NT2/D1 (cell line): ENCODE data around the gene FZR1.

Experiments
- SUZ12 ChIP-seq: IDR thresholded peaks from 2 replicates; pipeline ENCODE4 v1.6.1; 2011; ENCODE audit not compliant: insufficient read length, insufficient read depth; ENCODE audit errors: extremely low read depth
- ZNF274 ChIP-seq: IDR thresholded peaks from 2 replicates; pipeline ENCODE4 v1.6.1; 2011; ENCODE audit warnings: mild to moderate bottlenecking, low read depth, low read length

DNA sequence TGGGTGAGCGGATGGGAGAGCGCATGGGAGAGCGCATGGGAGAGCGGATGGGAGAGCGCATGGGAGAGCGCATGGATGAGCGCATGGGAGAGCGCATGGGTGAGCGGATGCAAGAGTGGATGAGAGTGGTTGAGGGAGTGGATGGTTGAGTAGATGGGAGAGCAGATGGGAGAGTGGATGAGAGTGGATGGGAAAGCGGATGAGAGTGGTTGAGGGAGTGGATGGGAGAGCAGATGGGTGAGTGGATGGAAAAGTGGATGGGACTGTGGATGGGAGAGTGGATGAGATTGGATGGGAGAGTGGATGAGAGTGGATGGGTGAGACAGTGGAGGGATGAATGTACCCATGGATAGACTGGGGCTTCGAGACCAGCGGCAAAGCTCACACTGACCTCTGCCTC is 24.3 kb downstream of the FZR1 start:
- no peak for TF ChIP-seq SUZ12
- no peak for TF ChIP-seq ZNF274
